GM12873 (cell line): ENCODE measurements around the gene EID1.

Source experiments
- TF ChIP-seq, protein P1 (sequence below): IDR thresholded peaks from 2 replicates; pipeline ENCODE4 v1.5.1; 2012; ENCODE audit warnings: low read depth, mild to moderate bottlenecking, moderate library complexity, low read length, control low read depth; ENCODE audit not compliant: insufficient read depth; ENCODE audit errors: missing control alignments

EID1 gene

DNA sequence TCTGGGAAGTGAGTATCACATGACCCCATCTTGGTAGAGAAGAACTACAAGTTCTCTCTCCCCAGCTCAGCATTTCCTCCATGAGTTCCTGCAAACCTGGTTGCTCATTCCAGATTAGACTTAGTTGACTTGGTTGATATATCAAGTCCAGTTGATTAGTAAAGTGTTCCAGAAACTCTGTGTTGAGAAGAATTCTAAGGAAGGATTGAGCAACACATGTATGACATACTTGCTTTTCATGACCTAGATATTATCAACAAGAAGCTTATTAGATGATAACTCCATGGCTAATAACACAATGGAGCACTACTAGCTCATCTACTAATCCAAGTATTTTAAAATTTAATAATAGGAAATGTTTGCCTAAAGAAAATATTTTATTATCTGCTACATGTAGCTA, 6.4 kb upstream of the EID1 start:
- TF ChIP-seq, protein P1, sequence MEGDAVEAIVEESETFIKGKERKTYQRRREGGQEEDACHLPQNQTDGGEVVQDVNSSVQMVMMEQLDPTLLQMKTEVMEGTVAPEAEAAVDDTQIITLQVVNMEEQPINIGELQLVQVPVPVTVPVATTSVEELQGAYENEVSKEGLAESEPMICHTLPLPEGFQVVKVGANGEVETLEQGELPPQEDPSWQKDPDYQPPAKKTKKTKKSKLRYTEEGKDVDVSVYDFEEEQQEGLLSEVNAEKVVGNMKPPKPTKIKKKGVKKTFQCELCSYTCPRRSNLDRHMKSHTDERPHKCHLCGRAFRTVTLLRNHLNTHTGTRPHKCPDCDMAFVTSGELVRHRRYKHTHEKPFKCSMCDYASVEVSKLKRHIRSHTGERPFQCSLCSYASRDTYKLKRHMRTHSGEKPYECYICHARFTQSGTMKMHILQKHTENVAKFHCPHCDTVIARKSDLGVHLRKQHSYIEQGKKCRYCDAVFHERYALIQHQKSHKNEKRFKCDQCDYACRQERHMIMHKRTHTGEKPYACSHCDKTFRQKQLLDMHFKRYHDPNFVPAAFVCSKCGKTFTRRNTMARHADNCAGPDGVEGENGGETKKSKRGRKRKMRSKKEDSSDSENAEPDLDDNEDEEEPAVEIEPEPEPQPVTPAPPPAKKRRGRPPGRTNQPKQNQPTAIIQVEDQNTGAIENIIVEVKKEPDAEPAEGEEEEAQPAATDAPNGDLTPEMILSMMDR: no peak

DNA sequence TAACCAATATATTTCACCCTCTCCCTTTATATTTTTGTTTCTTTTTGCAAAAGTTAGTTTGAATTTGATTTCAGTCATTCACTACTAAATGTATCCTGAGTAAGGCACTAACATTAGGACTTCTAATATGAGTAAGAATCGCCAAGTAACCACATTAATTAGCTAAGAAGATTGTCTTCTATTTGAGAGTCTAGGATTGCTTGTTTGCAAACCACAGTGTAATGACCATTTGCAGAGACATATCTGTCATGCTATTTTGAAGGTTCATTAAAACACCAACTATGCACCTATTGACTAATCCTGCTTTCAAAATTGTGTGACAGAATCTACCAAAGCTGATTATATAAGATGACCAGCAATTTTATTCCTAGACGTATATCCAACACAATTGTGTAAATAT, 5.3 kb upstream of the EID1 start:
- TF ChIP-seq, protein P1: no peak

DNA sequence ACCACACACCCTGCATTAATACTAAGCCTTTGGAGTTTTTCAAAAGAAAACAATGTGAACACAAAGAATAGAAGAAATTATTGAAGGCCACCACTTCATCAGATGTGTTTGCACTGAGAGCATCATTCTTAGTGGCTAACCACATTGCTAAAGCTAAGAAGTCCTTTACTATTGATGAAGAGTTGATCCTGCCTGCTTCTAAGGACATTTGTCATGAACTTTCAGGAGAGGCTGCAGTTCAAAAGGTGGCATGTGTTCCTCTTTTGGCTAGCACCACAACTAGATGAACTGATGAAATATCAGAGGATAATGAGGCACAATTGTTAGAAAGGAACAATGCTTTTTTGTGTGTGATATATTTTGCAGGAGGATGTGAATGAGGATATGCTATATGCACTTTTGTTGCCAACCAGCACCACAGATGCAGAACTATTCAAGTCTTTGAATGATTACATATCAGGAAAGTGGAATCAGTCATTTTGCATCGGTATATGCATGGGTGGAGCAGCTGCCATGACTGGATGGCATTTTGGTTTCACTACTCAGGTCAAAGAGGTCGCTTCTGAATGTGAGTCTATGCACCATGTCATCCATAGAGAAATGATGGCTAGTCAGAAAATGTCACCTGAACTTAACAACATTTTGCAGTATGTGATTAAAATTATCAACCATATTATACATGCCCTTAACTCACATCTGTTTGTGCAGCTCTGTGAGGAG, 2.5 kb upstream of the EID1 start:
- TF ChIP-seq, protein P1: no peak

DNA sequence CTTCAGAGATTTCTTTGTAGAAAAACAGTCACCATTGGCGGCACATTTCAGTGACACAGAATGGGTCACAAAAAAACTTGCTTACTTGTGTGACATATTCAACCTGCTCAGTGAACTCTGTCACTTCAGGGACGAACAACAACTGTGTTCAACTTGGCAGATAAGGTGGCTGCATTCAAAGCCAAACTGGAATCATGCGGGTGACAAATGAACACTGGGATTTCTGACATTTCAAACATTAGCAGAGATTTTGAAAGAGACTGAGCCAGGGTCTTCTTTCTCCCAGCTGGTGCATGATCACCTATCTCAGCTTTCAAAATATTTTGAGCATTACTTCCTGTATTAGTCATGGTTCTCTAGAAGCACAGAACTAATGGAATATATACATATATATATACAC, 1.9 kb upstream of the EID1 start:
- TF ChIP-seq, protein P1: no peak

DNA sequence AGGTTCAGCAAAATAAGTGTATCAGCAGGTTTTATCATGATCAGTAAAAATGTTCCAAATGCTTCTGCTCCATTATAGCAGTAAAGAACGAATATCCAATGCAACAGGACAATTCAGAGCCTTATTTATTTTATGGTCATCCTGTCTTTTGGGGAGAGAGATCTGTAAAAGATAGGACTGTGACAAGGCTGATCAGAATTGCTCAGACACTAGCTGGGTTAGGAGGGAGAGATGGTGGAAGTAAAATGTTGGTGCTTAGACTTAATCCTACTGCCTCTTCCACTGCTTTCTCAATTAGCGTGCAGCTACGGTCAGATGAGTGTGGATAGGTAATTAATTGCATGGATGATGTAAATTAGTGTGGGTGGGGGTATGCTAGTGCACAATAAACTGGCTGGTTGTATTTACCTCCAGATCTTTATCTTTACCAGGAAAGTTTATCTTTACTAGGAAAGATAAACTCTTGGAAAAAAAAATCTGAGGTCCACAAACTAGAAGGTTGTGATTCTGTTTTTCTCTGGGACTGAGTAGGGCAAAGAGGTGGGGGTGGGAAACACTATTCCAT, 2.2 kb downstream of the EID1 start:
- TF ChIP-seq, protein P1: no peak

DNA sequence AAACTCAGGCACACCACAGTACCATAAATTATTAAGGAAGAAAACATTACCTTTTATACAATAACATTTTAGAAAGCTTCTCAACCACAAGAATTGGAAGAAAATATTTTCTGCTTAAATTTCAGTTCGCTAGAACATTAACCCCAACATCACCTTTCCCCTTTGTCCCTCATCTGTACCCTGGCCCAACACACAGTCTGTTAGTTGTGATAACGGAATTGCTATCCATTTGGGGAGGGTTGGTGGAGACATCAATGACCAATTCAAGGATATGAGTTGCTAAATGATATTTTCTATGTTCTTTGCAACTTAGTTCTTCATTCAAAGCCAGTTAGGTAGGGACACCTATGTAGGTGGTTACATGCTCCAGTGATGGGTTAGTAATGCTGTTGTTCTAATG, 5.8 kb downstream of the EID1 start:
- TF ChIP-seq, protein P1: no peak

DNA sequence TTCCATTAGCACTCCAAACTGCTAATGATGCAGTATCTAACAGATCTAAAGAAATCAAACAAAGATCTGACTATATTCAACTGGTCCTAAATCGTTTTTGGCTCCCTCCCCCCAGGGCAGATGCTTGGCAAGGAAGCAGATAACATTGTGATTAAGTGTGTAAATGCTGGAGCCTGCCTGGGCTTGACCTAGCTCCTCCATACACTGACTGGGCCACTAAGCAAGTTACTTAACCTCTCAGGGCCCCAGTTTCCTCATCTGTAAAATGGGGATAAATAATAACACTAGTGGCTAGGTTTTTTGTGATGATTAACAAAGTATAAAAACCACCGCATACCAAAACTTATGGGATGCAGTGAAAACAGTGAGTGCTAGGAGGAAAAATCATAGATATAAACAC, 9.2 kb downstream of the EID1 start:
- TF ChIP-seq, protein P1: no peak
